ENCODE results near the gene CYLD.

CYLD gene

GRCh38 chr16:50737420-50737959 lies 4.4 kb upstream of the CYLD start:
- in situ Hi-C loops (cut with MboI; ENCODE audit: low sequenced_read_pairs), result no loop called here

DNA sequence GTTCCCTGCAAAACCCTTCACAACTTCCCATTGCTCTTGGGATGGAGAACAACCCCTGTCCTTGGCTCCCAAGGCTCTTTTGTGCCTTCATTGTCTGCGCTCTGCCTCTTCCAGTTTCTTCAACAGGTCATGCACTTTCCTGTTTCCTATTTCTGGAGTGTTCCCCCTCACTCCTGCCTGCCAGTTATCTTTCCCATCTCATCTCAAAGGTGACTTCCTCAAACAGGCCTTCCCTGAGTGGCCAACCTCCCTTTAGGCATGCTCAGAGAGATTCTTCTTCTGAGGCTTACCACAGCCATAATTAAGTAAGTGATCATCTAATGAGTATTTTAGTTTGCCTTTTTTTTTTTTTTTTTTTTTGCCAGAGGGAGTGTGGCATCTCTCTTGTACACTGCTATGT lies 2.9 kb upstream of the CYLD start:
- in situ Hi-C loops (cut with MboI; ENCODE audit: low sequenced_read_pairs), result no loop called here

DNA sequence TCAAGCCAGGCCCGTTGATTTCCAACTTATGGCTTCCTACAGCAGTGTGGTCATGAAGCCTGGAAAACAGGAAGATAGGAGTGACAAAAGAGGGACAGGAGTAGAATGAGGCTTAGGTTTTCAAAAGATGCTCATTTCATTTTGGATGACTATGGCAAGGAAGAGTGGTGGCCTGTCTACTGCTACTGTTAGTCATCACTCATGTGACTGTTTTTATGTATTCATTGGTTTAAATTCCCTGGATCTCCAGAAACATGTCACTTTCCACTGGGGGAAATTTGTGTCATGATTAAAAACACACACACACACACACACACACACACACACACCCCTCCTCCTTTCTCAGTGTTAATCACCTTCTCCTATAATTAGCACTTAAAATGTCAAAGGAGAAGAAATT lies 1.1 kb upstream of the CYLD start:
- in situ Hi-C loops (cut with MboI; ENCODE audit: low sequenced_read_pairs), result loop anchor here (10.0 kb wide), 1 partner anchor 56 kb away; the partner anchor contains the start of gene SNX20

DNA sequence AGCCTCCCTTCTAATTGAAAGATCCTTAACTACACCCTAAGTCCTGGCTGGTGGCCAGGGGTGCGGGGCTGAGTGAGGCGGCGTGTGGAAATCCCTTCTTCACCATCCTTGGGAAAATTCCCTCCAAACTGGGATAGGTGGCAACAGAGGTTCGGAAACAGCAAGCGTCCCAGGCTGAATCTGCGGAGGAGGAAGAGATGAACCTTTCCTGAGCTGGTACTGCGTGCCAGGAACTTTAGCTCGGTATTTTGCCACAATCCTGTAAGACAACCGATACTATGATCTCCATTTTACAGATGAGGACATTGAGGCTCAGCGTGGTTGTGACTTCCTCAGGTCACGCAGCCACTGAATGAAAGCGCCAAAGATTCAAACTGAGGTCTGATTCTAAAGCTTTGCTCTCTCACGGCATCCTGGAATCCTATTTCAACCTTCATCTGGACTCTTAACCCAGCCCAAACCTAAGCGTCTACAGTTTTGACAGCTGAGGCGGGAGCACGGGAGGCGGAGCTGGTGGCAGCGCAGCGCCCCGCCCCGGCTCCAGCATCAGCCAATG lies 583 bp upstream of the CYLD start:
- in situ Hi-C loops (cut with MboI; ENCODE audit: low sequenced_read_pairs), result loop anchor here (10.0 kb wide), 1 partner anchor 57 kb away; the partner anchor contains the start of gene SNX20

- in situ Hi-C loops (cut with MboI; ENCODE audit: low sequenced_read_pairs), result loop anchor here (10.0 kb wide), 1 partner anchor 58 kb away; the partner anchor contains the start of gene SNX20
Measured at GRCh38 chr16:50742576-50743200, 802 bp downstream of the CYLD start.

DNA sequence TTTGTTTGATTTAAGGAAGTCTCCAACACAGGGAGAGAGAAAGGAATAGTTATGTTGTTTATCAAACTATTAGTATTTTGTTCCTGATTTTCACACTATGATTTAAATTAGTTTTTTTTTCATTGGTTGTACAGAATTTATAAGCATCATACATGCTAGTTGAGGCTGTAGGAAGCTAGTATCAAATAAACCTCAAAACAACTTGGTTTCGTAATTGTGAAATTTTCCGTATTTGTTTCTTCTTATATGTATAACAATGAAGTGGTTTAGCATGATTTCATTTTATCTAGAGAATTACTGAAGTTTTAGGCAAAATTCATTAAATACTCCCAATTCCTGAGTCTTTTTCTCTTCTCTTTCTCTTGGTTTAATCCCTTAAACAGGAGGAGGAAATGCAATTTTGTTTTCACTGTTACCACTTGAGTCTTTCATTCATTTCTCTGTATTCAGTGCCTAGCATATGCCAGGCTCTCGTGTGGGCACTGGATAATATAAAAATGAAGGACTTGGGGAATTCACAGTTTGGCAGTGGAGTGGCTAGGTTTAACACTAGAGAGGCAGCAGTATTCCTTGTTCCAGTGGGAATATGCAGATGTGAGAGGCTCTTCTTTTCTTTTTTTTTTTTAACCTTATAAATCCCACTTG lies 1.8 kb downstream of the CYLD start:
- in situ Hi-C loops (cut with MboI; ENCODE audit: low sequenced_read_pairs), result loop anchor here (10.0 kb wide), 1 partner anchor 59 kb away; the partner anchor contains the start of gene SNX20

DNA sequence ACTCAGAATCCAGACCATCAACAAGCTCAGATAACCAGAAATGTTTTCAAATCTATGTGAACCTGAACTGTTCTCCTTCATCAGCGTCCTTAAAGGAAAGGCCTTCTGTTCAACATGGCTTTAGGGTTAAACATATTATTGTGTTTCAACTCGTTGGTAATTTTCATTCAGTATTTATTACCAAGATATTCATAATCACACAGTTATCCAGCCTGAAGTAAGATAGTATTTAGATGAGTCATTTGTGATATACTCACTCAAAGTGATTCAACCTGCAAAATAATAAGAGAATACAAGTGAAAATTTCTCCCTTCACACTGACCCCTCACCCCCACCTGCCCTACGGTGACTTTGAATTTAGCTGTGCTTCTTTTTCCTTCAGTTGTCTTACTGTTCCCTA lies 3.0 kb downstream of the CYLD start:
- in situ Hi-C loops (cut with MboI; ENCODE audit: low sequenced_read_pairs), result loop anchor here (10.0 kb wide), 1 partner anchor 60 kb away; the partner anchor contains the start of gene SNX20

- in situ Hi-C loops (cut with MboI; ENCODE audit: low sequenced_read_pairs), result loop anchor here (10.0 kb wide), 1 partner anchor 61 kb away; the partner anchor contains the start of gene SNX20
Measured at GRCh38 chr16:50745940-50746339, 4.1 kb downstream of the CYLD start.

GRCh38 chr16:50747207-50747956 lies 5.5 kb downstream of the CYLD start:
- in situ Hi-C loops (cut with MboI; ENCODE audit: low sequenced_read_pairs), result loop anchor here (10.0 kb wide), 1 partner anchor 63 kb away; the partner anchor contains the start of gene SNX20

- in situ Hi-C loops (cut with MboI; ENCODE audit: low sequenced_read_pairs), result no loop called here
Measured at GRCh38 chr16:50751528-50751927, 9.6 kb downstream of the CYLD start.

DNA sequence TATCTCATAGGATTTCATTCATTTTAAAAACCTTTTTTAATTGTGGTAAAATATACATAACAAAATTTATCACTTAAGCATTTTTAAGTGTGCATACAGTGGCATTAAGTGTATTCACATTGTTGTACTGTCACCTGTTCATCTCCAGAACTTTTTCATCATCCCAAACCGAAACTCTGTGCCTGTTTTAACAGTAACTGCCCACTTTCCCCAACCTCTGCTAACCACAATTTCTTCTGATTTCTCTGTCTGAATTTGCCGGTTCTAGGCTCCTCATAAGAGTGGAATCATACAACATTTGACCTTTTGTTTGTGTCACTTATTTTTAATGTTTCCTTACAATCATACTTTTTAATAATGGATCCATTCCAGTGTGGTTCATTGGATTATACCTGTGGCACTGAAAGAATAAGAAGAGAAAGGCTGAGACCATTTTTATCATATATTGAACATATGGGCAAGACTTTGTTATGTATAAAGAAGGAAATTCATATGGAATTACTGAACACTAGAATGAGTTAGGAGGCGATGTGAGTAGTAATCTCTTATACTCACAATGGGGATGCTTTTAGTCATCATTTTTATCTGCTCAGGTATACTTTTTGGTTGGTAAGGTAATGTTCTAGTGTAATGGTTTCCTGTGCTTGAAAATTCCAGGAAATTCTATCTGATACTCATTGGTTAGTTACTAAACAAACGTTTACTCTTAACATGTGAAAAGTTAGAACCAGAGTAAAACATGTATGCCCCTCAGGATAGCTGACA lies 10.8 kb downstream of the CYLD start:
- in situ Hi-C loops (cut with MboI; ENCODE audit: low sequenced_read_pairs), result no loop called here

- in situ Hi-C loops (cut with MboI; ENCODE audit: low sequenced_read_pairs), result no loop called here
Measured at GRCh38 chr16:50756473-50756872, 14.6 kb downstream of the CYLD start.

GRCh38 chr16:50761267-50761666 lies 19.4 kb downstream of the CYLD start:
- in situ Hi-C loops (cut with MboI; ENCODE audit: low sequenced_read_pairs), result no loop called here

GRCh38 chr16:50762241-50762640 lies 20.4 kb downstream of the CYLD start:
- in situ Hi-C loops (cut with MboI; ENCODE audit: low sequenced_read_pairs), result no loop called here

DNA sequence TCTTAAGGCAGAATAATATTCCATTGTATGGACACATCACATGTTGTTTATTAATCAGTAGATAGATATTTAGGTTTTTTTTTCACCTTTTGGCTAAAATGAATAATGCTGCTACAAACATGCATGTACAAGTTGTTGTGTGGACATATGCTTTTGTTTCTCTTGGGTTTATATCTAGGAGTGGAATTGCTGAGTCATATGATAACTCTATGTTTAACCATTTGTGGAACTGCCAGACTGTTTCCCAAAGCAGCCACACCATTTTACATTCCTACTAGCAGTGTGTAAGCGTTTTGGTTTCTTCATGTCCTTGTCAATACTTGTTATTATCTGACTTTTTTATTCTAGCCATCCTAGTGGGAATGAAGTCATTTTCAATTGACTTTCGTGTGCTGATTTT lies 21.3 kb downstream of the CYLD start:
- in situ Hi-C loops (cut with MboI; ENCODE audit: low sequenced_read_pairs), result no loop called here

DNA sequence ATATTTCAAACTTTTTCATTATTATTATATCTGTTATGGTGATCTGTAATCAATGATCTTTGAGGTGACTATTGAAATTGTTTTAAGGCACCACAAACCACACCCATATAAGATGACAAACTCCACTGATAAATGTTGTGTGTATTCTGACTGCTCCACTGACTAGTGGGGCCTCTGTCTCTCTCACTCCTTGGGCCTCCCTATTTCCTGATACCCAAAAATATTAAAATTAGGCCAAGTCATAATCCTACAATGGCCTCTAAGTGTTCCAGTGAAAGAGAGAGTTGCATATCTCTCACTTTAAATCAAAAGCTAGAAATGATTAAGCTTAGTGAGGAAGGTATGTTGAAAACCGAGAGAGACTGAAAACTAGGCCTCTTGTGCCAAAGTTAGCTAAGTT lies 23.4 kb downstream of the CYLD start:
- in situ Hi-C loops (cut with MboI; ENCODE audit: low sequenced_read_pairs), result no loop called here

DNA sequence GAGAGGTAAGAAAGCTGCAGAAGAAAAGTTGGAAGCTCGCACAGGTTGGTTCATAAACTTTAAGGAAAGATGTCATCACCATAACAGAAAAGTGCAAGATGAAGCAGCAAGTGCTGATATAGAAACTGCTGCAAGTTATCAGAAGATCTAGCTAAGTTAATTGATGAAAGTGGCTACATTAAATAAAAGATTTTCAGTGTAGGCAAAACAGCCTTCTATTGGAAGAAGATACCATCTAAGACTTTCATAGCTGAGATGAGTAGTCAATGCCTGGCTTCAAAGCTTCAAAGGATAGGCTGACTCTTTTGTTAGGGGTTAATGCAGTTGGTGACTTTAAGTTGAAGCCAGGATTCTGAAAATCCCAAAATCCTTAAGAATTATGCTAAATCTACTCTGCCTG lies 24.0 kb downstream of the CYLD start:
- in situ Hi-C loops (cut with MboI; ENCODE audit: low sequenced_read_pairs), result no loop called here

- in situ Hi-C loops (cut with MboI; ENCODE audit: low sequenced_read_pairs), result no loop called here
Measured at GRCh38 chr16:50767197-50767596, 25.3 kb downstream of the CYLD start.

GRCh38 chr16:50771366-50771765 lies 29.5 kb downstream of the CYLD start:
- in situ Hi-C loops (cut with MboI; ENCODE audit: low sequenced_read_pairs), result no loop called here

DNA sequence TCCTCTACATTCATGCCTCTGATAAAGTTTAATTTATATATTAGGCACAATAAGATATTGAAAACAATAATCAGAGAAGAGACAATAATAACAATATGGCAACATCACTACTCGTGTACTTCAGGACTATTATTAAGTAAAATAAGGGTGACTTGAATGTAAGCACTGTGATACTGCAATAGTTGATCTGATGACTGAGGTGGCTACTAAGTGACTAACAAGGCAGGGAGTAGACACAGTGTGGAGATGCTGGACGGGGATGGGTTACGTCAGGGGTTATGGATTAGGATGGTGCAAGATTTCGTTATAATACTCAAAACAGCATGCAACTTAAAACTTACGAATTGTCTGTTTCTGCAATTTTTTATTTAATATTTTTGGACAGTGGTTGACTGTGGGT lies 32.5 kb downstream of the CYLD start:
- in situ Hi-C loops (cut with MboI; ENCODE audit: low sequenced_read_pairs), result no loop called here

Measured in HL-60/S4 treated with retinoic acid at 250 ng/mL for 4 days and 3 days (cell line).